ENCODE results near the gene RASGEF1C.

The RASGEF1C gene

DNA sequence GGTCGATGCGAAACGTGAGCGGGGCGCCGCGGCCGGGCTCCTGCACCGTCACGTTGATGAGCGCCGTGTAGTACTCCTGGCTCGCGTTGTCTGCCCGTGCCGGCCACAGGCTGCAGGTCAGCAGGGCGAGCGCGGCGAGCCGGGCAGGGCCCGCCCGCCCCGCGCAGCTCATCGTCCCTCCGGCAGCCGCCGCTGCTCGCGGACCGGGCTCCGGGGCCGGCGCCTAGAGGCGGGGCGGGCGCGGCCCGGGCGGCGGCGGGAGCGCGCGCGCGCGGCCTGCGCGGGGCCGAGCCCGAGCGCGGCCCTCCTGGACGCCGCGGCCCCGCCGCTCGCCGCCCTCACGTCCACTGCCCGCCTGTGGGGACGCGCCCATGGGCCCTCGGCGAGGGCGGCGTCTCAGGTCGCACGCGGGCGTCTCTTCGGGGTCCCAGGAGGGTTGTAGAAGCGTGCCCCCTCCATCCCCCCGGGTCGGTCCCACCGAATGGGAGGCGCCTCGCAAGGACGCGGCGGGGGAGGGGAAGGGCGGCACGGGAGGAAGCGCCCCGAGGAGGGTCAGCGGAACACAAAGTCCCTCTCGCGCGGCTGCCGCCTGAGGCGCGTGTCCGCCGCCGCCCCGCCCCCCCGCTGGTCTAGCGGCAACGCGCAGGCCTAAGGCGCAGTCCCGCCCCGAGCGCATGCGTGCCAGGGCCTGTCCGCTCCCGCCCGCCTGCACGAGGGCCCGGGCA is 137.3 kb downstream of the RASGEF1C start, which contains the start of gene RNF130:
TSS of gene RNF130 (minus strand) at position 229 of the 725 bp plus-strand sequence. CDS start at position 172, 57 bp downstream.
- peaks cover 8% of the 10 kb centered on the region; the same call in 1 of the 2 replicates for H3K9me3 ChIP-seq (ENCODE audit: low read depth, low read length)
- H3K36me3 ChIP-seq (ENCODE audit: insufficient read depth, low read length), result no peaks in the 10 kb centered on the region
- peak within 1 kb of the TSS; percentile 73; the same call in 1 of the 2 replicates for H3K27ac ChIP-seq
- H3K9ac ChIP-seq (ENCODE audit: insufficient read length), result peak within 1 kb of the TSS; percentile 89
- no peak for TF ChIP-seq EZH2 (IDR thresholded peaks at IDR 0.05)
- TF ChIP-seq POLR2AphosphoS5 (IDR thresholded peaks at IDR 0.05; ENCODE audit: borderline replicate concordance, low read depth, low read length), result peak; percentile 66; the same call in 1 of the 2 replicates
- TF ChIP-seq FOXP2 (optimal IDR thresholded peaks at IDR 0.05; ENCODE audit: control extremely low read depth, extremely low read length, insufficient read depth), result no peak
- no peak for DNase-seq (ENCODE audit: low read depth, low spot score)
- H3K4me3 ChIP-seq, result peak within 1 kb of the TSS; percentile 82

DNA sequence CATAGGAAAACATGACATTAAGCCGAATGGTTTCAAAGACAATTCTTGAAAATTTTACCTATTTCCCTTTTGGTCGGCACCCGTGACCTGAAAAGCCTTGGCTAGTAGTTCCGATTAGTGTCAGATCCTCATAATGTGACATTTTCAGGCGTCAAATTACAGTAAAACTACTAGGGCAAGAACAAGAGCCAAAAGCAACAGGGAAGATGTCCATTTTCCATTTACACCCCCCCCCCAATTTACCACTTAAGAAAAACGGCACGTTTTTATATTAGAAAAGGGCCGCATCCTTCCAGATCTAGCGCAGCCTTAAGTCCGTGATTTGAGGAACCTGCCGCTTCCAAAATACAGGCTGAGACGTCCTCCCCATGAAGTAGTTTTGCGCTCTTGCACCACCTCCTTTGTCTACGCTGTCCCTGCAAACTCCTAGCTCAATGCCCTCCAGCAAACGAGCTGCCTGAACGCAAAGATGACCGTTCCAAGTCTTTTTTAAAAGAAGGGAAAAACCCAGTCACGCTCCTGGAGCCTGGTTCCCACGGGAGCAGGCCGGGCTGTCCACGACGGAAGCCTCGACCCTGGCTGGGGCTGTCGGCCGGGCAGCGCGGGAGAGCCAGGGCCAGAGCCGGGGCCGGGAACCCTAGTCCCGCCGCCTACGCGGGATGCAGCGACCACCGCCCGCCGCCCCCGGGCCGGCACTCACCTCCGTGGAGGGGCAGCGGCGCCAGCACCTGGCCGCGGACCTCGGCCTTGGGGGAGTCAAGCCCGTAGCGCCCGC is 138.1 kb downstream of the RASGEF1C start:
- no peak for DNase-seq (ENCODE audit: low read depth, low spot score)
- Histone ChIP-seq H3K9me3 (ENCODE audit: low read depth, low read length) (peaks cover 8% of the 10 kb centered on the region; the same call in 1 of the 2 replicates), H3K9ac (ENCODE audit: insufficient read length) (peak overlapping the region; percentile 86), H3K27ac (no peak overlapping the region), H3K4me3 (peak overlapping the region; percentile 82), H3K36me3 (ENCODE audit: insufficient read depth, low read length) (0 out of 2 replicates have a peak, but pooled peaks cover 5% of the 10 kb centered on the region)
- TF ChIP-seq POLR2AphosphoS5 (IDR thresholded peaks at IDR 0.05; ENCODE audit: borderline replicate concordance, low read depth, low read length) (no peak), FOXP2 (optimal IDR thresholded peaks at IDR 0.05; ENCODE audit: control extremely low read depth, extremely low read length, insufficient read depth) (no peak), EZH2 (IDR thresholded peaks at IDR 0.05) (no peak)

DNA sequence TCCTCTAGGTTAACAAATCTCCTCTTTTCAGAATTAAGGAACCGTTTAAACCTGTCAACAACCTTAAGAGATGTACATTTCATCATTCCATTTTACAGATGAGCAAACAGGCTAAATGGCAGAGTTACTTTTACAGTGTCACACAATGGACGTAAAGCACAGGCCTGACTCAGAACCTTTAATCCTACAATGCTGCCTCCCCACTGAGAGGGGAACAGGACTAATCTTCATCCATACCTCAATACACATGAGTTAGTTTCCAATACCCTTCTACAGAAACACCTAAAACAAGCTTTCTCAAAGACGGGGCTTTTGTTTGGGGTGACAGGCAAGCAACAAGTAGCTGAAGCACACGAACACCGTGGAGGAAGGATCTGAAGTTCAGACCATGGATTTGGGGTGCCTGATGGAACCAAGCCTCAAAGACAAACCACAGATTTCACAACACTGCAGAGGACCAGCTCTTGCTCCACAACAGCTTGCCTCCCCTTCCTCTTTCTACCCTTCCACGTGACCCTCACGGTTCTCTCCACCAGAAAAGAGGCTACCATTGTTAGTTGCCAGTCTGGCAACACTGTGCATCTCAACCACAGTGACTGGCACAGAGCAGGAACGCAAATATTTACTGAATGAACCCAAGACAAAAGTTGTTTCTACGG is 139.3 kb downstream of the RASGEF1C start:
- TF ChIP-seq POLR2AphosphoS5 (IDR thresholded peaks at IDR 0.05; ENCODE audit: borderline replicate concordance, low read depth, low read length) (0 out of 2 replicates have a peak, but pooled peaks have one; percentile 27), FOXP2 (optimal IDR thresholded peaks at IDR 0.05; ENCODE audit: control extremely low read depth, extremely low read length, insufficient read depth) (no peak), EZH2 (IDR thresholded peaks at IDR 0.05) (no peak)
- Histone ChIP-seq H3K9ac (ENCODE audit: insufficient read length) (peak overlapping the region; percentile 86), H3K27ac (peak overlapping the region; percentile 87), H3K4me3 (peak overlapping the region; percentile 82), H3K9me3 (ENCODE audit: low read depth, low read length) (peaks cover 8% of the 10 kb centered on the region; the same call in 1 of the 2 replicates), H3K36me3 (ENCODE audit: insufficient read depth, low read length) (0 out of 2 replicates have a peak, but pooled peaks cover 5% of the 10 kb centered on the region)
- DNase-seq (ENCODE audit: low read depth, low spot score), result no peak

DNA sequence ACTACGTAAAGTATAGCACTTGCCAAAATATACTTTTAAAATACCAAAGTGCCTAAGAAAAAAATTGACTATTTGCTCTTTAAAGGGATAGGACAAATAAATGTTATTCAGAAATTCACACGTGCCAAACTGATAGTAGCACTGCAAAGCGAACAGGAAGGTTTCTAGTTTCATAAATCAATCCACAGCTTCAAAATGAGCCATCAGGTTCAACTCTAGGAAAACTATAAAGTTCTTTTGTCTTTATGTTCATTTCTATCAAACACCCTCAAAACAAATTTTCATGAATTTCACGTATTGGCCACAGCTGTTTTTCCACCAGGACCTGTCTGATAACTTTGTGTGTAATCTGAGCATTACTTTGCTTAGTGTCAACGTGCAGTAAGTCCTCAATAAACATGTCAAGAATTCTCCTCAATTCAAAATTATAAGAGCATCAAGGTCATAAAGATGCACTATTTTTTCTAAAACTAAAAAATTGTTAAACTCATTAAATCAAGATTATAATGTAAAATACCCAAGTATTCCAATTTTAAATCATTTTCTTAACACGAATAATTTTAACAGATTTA is 140.4 kb downstream of the RASGEF1C start:
- TF ChIP-seq POLR2AphosphoS5 (IDR thresholded peaks at IDR 0.05; ENCODE audit: borderline replicate concordance, low read depth, low read length), result no peak
- TF ChIP-seq EZH2 (IDR thresholded peaks at IDR 0.05), result no peak
- no peak for TF ChIP-seq FOXP2 (optimal IDR thresholded peaks at IDR 0.05; ENCODE audit: control extremely low read depth, extremely low read length, insufficient read depth)
- Histone ChIP-seq H3K27ac (peak overlapping the region; percentile 87), H3K9me3 (ENCODE audit: low read depth, low read length) (peaks cover 8% of the 10 kb centered on the region; the same call in 1 of the 2 replicates), H3K36me3 (ENCODE audit: insufficient read depth, low read length) (0 out of 2 replicates have a peak, but pooled peaks cover 5% of the 10 kb centered on the region), H3K4me3 (peak overlapping the region; percentile 82), H3K9ac (ENCODE audit: insufficient read length) (peak overlapping the region; percentile 86)
- DNase-seq (ENCODE audit: low read depth, low spot score), result no peak

DNA sequence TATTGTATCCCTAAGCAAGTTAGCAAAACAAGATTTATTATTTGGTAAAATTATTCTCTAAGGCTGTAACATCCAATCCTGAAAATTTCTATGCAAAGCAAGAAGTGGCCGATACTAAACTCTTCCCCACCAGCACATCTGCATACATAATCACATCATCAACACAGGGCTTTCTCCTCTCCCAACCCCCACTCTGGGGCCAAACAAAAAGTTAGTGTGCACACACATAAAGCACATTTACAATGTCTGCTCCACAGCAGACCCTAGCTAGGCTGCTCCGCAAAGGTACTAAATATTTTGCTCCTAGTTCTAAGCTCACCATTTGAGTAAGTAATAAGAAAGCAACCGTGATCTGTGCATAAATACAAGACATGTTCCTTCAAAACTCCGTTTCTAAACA is 141.0 kb downstream of the RASGEF1C start:
- H3K9me3 ChIP-seq (ENCODE audit: low read depth, low read length), result peaks cover 8% of the 10 kb centered on the region; the same call in 1 of the 2 replicates
- no peak for DNase-seq (ENCODE audit: low read depth, low spot score)
- peak overlapping the region; percentile 82 for H3K4me3 ChIP-seq
- H3K9ac ChIP-seq (ENCODE audit: insufficient read length), result peak overlapping the region; percentile 86
- H3K27ac ChIP-seq, result peak overlapping the region; percentile 87
- TF ChIP-seq POLR2AphosphoS5 (IDR thresholded peaks at IDR 0.05; ENCODE audit: borderline replicate concordance, low read depth, low read length) (no peak), EZH2 (IDR thresholded peaks at IDR 0.05) (no peak), FOXP2 (optimal IDR thresholded peaks at IDR 0.05; ENCODE audit: control extremely low read depth, extremely low read length, insufficient read depth) (no peak)
- H3K36me3 ChIP-seq (ENCODE audit: insufficient read depth, low read length), result 0 out of 2 replicates have a peak, but pooled peaks cover 5% of the 10 kb centered on the region

DNA sequence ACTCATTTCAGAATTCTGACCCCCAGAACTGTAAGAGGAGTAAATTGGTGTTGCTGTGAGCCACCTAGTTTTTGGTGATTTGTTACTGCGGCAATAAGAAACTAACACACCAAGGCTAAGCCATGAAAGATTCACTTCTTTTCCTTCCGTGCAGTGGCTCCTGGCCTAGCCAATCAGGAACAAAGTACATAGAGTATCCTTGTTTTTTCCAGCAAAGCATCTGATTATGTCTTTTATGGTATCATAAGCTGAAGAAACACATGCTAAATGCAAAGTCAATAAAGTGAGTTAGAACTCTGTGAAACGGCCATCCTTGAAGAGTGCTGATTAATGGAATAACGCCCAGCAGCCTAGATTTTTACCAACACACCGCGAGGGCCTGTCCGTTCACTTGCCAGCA is 148.8 kb downstream of the RASGEF1C start:
- no peak overlapping the region for H3K27ac ChIP-seq
- H3K9me3 ChIP-seq (ENCODE audit: low read depth, low read length), result no peaks in the 10 kb centered on the region; the same call in 1 of the 2 replicates
- no peaks in the 10 kb centered on the region for H3K36me3 ChIP-seq (ENCODE audit: insufficient read depth, low read length)
- no peak overlapping the region for H3K9ac ChIP-seq (ENCODE audit: insufficient read length)
- no peak overlapping the region for H3K4me3 ChIP-seq
- TF ChIP-seq FOXP2 (optimal IDR thresholded peaks at IDR 0.05; ENCODE audit: control extremely low read depth, extremely low read length, insufficient read depth), result no peak
- TF ChIP-seq POLR2AphosphoS5 (IDR thresholded peaks at IDR 0.05; ENCODE audit: borderline replicate concordance, low read depth, low read length), result no peak
- TF ChIP-seq EZH2 (IDR thresholded peaks at IDR 0.05), result no peak
- no peak for DNase-seq (ENCODE audit: low read depth, low spot score)

DNA sequence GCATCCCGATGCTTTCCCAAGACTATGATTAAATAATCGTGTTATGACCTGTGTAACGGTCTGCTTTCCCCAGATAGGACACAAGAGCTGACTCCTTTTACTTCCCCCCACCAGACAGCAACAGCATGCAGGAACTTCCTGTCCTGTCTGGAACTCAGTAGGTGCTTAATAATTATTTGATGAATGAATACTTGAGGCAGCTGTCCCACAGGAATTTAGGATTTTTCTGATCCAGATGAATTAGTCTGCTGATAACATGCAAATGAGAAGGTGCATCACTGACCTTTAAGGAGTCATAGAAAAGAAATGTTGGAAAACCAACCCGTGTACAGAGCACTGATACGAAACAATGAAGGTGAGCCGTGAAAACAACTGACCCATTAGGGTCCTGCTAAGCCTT is 149.7 kb downstream of the RASGEF1C start:
- Histone ChIP-seq H3K4me3 (no peak overlapping the region), H3K27ac (no peak overlapping the region), H3K9me3 (ENCODE audit: low read depth, low read length) (no peaks in the 10 kb centered on the region), H3K9ac (ENCODE audit: insufficient read length) (no peak overlapping the region), H3K36me3 (ENCODE audit: insufficient read depth, low read length) (no peaks in the 10 kb centered on the region)
- no peak for TF ChIP-seq FOXP2 (optimal IDR thresholded peaks at IDR 0.05; ENCODE audit: control extremely low read depth, extremely low read length, insufficient read depth)
- no peak for TF ChIP-seq EZH2 (IDR thresholded peaks at IDR 0.05)
- TF ChIP-seq POLR2AphosphoS5 (IDR thresholded peaks at IDR 0.05; ENCODE audit: borderline replicate concordance, low read depth, low read length), result no peak
- no peak for DNase-seq (ENCODE audit: low read depth, low spot score)
